HG02759 (cell line): ENCODE data around the gene CNTNAP1.
"Not testable (repeated sequence)": the region's sequence is repeated elsewhere in the genome, so short reads cannot be mapped to it uniquely, and the experiment has no call there.

Source experiments
- ATAC-seq: cut with Tn5 transposase; IDR thresholded peaks from one replicate; pipeline ENCODE4 v1.9.1; 2021; ENCODE audit warnings: mild to moderate bottlenecking, moderate library complexity; ENCODE audit not compliant: unreplicated experiment

CNTNAP1 gene

GRCh38 chr17:42681976-42682721, at the start of gene CNTNAP1:
Gene CNTNAP1 (plus strand): TSS chr17:42682531. CDS start chr17:42682830, 299 bp downstream.
- ATAC-seq = no peak

- ATAC-seq = no peak
These were observed 49.3 kb upstream of the CNTNAP1 start for GRCh38 chr17:42632949-42633444.

GRCh38 chr17:42639525-42640113, 42.7 kb upstream of the CNTNAP1 start:
- ATAC-seq = no peak

GRCh38 chr17:42640121-42640520, 42.2 kb upstream of the CNTNAP1 start:
- ATAC-seq = no peak

- ATAC-seq = no peak
These were observed 40.0 kb upstream of the CNTNAP1 start for GRCh38 chr17:42642336-42642735.

GRCh38 chr17:42647778-42648177, 34.6 kb upstream of the CNTNAP1 start:
- no peak for ATAC-seq

- ATAC-seq = no peak
These were observed 30.9 kb upstream of the CNTNAP1 start for GRCh38 chr17:42651392-42651791.

GRCh38 chr17:42653179-42654124, 28.9 kb upstream of the CNTNAP1 start:
- ATAC-seq = no peak

GRCh38 chr17:42655528-42655927, 26.8 kb upstream of the CNTNAP1 start:
- no peak for ATAC-seq

- ATAC-seq = no peak
These were observed 24.3 kb upstream of the CNTNAP1 start for GRCh38 chr17:42657824-42658588.

GRCh38 chr17:42659079-42659931, 23.0 kb upstream of the CNTNAP1 start, which contains the start of gene TUBG2:
Gene TUBG2 (plus strand): TSS chr17:42659284. CDS start chr17:42659504, 220 bp downstream.
- peak; percentile 68 for ATAC-seq

GRCh38 chr17:42659932-42660274, 22.4 kb upstream of the CNTNAP1 start:
- not testable (repeated sequence) for ATAC-seq

GRCh38 chr17:42660692-42661345, 21.5 kb upstream of the CNTNAP1 start:
- ATAC-seq = no peak

- no peak for ATAC-seq
These were observed 16.7 kb upstream of the CNTNAP1 start for GRCh38 chr17:42665581-42666001.

- ATAC-seq = not testable (repeated sequence)
These were observed 16.2 kb upstream of the CNTNAP1 start for GRCh38 chr17:42666126-42666525.

- no peak for ATAC-seq
These were observed 15.0 kb upstream of the CNTNAP1 start for GRCh38 chr17:42667088-42667951.

- no peak for ATAC-seq
These were observed 12.7 kb upstream of the CNTNAP1 start for GRCh38 chr17:42669705-42669976.
